ENCODE measurements around the gene FUT3. TPM values are rescaled to one million over a fixed set of nuclear protein-coding genes. Genes with fewer than 3 reads are reported as not detected.

Gene FUT3
- total and polyA plus RNA-seq, 2 of the 8 experiments (the other 6 are each of a cell fraction or from before 2014, with no cell fraction given) = 0.15 to 0.63 TPM

DNA sequence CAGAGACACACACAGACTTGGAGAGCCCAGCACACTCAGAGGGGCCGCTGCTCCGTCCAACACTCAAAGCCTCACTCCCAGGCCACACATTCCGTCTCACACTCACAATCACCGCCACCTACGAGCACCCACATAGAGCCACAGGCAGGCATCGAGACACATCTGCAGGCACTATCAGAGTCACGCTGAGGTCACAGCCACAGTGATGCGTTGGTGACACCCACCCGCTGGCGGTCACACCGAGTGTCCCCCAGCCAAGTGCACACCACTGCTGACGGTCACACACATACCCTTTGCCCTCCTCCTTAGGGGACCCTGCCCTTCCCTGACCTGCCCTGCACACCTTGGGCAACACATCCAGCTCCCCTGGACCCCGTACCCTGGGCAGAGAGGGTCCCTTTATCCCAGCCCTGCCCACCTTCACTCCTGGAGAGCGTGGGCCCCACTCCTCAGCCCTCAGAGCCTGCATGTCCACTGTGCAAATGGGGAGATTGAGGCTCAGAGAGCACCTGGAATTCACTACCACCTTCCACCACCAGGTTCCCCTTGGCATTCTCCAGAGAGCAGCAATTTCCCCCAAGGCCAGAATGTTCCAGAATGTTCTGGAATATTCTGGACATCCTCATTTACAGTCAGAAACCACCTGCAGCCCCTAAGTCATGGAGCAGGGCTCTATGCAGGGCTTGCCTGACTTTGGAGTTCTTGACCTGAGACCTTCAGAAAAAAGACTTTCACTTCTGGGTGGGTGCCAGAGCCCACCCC is 13.7 kb upstream of the FUT3 start:
- FAIRE-seq (no peak), DNase-seq (ENCODE audit: low read depth in 1 of 2, low spot score in 2 of 2) (no peak)
- Histone ChIP-seq H3K79me2 (ENCODE audit: control insufficient read depth in 1 of 2, insufficient read depth in 2 of 2, low read length in 2 of 2) (no peaks in the 10 kb centered on the region), H3K4me3 (ENCODE audit: extremely low read depth in 1 of 4, insufficient read depth in 2 of 4, low read depth in 3 of 4, low read length in 4 of 4) (no peak overlapping the region), H4K20me1 (replicated peaks in 1 of 2; ENCODE audit: control insufficient read depth in 1 of 2, insufficient read depth in 2 of 2, low read length in 2 of 2) (no peaks in the 10 kb centered on the region), H2BK20ac (ENCODE audit: low read length) (no peak overlapping the region), H2AK5ac (ENCODE audit: low read depth, low read length) (no peak overlapping the region; the same call in 1 of the 2 replicates), H3K9me3 (ENCODE audit: insufficient read depth in 2 of 2, low read depth in 1 of 2, low read length in 1 of 2) (no peaks in the 10 kb centered on the region), H3K4ac (replicated peaks; ENCODE audit: insufficient read length, low read depth, low read length) (peak overlapping the region; percentile 69), H3K36me3 (ENCODE audit: control insufficient read depth in 2 of 4, insufficient read depth in 4 of 4, low read length in 3 of 4) (no peaks in the 10 kb centered on the region), H3K23me2 (ENCODE audit: low read depth, low read length) (no peaks in the 10 kb centered on the region), H2BK15ac (ENCODE audit: low read length) (no peak overlapping the region), H3K18ac (ENCODE audit: extremely low read depth, low read length) (no peak overlapping the region), H4K91ac (replicated peaks; ENCODE audit: insufficient read length, low read length) (peak overlapping the region; percentile 65), H3K4me1 (replicated peaks in 1 of 4; ENCODE audit: control insufficient read depth in 3 of 4, insufficient read depth in 4 of 4, low read length in 3 of 4) (no peaks in the 10 kb centered on the region; a peak in 1 of 7 replicates), H3K4me2 (ENCODE audit: insufficient read depth in 1 of 2, low read depth in 2 of 2, low read length in 2 of 2) (no peak overlapping the region), H3K56ac (replicated peaks; ENCODE audit: insufficient read length, low read depth, low read length) (no peak overlapping the region), H2BK120ac (replicated peaks; ENCODE audit: low read depth, low read length) (peak overlapping the region; percentile 43), H3K27me3 (replicated peaks in 1 of 4; ENCODE audit: control insufficient read depth in 3 of 4, extremely low read depth in 1 of 4, insufficient read depth in 3 of 4, low read length in 3 of 4) (peaks cover 0 to 2% (median 1%) of the 10 kb centered on the region in 4 experiments; a peak in 2 of 7 replicates), H2AFZ (ENCODE audit: low read length) (no peak overlapping the region), H3K9ac (replicated peaks in 1 of 4; ENCODE audit: extremely low read depth in 1 of 4, low read depth in 3 of 4, low read length in 3 of 4) (no peak overlapping the region), H3K27ac (ENCODE audit: low read depth, low read length) (no peak overlapping the region), H2BK5ac (ENCODE audit: low read depth, low read length) (0 out of 2 replicates have a peak overlapping the region, but pooled peaks have one; percentile 5), H3K79me1 (ENCODE audit: low read depth, low read length) (no peaks in the 10 kb centered on the region), H2BK12ac (ENCODE audit: low read depth, low read length) (0 out of 2 replicates have a peak overlapping the region, but pooled peaks have one; percentile 50), H3K14ac (ENCODE audit: insufficient read length) (no peak overlapping the region), H4K8ac (ENCODE audit: extremely low read depth, insufficient read depth, low read length) (no peak overlapping the region), H3K23ac (ENCODE audit: insufficient read length) (no peak overlapping the region), H4K5ac (ENCODE audit: insufficient read length, low read depth, low read length) (no peak overlapping the region)
- ChIA-PET POLR2A (ENCODE audit: partially characterized antibody) (interaction anchor here (2.1 kb wide), 2 partner anchors 26 to 36 kb away, joined by 6 to 7 read pairs; no protein-coding TSS in a partner anchor), CTCF (ENCODE audit: partially characterized antibody) (interaction anchor here (1.0 to 1.7 kb wide), 4 partner anchors 9 to 61 kb away, joined by 3 to 4 read pairs (median 4); partner anchors contain the start of gene FUT3)
- 98% methylated on average over 14 of the region's 14 CpGs; no CpG with 5 or more reads in 1 of the 2 experiments for WGBS, 2 experiments (ENCODE audit: extremely low coverage in 1 of 2, insufficient coverage in 1 of 2, insufficient read length in 1 of 2, insufficient replicate concordance in 2 of 2, low coverage in 1 of 2, low lambda C conversion rate in 2 of 2, missing lambda C conversion rate in 1 of 2)
- TF ChIP-seq TEAD4 (IDR thresholded peaks at IDR 0.05; ENCODE audit: low read depth, low read length) = 0 out of 2 replicates have a peak, but pooled peaks have one; percentile 24
- no peak for TF ChIP-seq EGR1 (IDR thresholded peaks at IDR 0.05; ENCODE audit: borderline replicate concordance, low read depth, low read length)
- no peak for TF ChIP-seq POLR2AphosphoS5 (IDR thresholded peaks at IDR 0.05; ENCODE audit: low read depth, low read length)
- TF ChIP-seq, protein P1, sequence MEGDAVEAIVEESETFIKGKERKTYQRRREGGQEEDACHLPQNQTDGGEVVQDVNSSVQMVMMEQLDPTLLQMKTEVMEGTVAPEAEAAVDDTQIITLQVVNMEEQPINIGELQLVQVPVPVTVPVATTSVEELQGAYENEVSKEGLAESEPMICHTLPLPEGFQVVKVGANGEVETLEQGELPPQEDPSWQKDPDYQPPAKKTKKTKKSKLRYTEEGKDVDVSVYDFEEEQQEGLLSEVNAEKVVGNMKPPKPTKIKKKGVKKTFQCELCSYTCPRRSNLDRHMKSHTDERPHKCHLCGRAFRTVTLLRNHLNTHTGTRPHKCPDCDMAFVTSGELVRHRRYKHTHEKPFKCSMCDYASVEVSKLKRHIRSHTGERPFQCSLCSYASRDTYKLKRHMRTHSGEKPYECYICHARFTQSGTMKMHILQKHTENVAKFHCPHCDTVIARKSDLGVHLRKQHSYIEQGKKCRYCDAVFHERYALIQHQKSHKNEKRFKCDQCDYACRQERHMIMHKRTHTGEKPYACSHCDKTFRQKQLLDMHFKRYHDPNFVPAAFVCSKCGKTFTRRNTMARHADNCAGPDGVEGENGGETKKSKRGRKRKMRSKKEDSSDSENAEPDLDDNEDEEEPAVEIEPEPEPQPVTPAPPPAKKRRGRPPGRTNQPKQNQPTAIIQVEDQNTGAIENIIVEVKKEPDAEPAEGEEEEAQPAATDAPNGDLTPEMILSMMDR (IDR thresholded peaks at IDR 0.05; ENCODE audit: control extremely low read depth in 1 of 3, insufficient read depth in 1 of 3, low read depth in 1 of 3, low read length in 3 of 3) = peak in 2 of 3 experiments; percentile 21 to 35; a peak in 3 of 4 replicates
- no peak for TF ChIP-seq SP4 (IDR thresholded peaks at IDR 0.05; ENCODE audit: low read length)
- TF ChIP-seq YY1 (IDR thresholded peaks at IDR 0.05; ENCODE audit: low read depth, low read length) = no peak
- TF ChIP-seq, protein P2, sequence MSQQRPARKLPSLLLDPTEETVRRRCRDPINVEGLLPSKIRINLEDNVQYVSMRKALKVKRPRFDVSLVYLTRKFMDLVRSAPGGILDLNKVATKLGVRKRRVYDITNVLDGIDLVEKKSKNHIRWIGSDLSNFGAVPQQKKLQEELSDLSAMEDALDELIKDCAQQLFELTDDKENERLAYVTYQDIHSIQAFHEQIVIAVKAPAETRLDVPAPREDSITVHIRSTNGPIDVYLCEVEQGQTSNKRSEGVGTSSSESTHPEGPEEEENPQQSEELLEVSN (IDR thresholded peaks at IDR 0.05) = no peak
- TF ChIP-seq POU5F1 (IDR thresholded peaks at IDR 0.05; ENCODE audit: low read depth, low read length) = no peak
- TF ChIP-seq JUND (IDR thresholded peaks at IDR 0.05; ENCODE audit: low read length) = no peak

All from H1 (cell line).